ENCODE results near the gene SART1.
"Not testable (repeated sequence)": the region's sequence is repeated elsewhere in the genome, so short reads cannot be mapped to it uniquely, and the experiment has no call there.

The SART1 gene

DNA sequence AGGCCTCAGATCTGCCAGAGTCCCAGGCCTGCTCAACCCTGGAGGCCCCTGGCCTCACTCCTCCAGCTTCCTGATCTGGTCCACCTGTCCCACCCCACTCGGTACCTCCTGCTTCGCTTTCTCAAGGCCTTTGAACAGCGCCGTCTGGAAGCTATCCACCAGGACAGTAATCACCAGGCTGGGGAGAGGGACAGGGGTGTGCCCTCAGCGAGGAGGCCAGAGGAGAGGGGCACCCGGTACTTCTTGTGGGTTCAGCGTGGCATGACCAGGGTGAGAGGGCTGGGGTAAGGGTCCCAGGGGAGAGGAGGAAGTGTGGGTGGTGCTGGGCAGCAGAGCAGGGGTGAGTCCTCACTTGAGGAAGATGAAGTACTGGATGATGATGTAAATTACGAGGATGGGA, 58.7 kb downstream of the SART1 start:
- DNase-seq: no peak

DNA sequence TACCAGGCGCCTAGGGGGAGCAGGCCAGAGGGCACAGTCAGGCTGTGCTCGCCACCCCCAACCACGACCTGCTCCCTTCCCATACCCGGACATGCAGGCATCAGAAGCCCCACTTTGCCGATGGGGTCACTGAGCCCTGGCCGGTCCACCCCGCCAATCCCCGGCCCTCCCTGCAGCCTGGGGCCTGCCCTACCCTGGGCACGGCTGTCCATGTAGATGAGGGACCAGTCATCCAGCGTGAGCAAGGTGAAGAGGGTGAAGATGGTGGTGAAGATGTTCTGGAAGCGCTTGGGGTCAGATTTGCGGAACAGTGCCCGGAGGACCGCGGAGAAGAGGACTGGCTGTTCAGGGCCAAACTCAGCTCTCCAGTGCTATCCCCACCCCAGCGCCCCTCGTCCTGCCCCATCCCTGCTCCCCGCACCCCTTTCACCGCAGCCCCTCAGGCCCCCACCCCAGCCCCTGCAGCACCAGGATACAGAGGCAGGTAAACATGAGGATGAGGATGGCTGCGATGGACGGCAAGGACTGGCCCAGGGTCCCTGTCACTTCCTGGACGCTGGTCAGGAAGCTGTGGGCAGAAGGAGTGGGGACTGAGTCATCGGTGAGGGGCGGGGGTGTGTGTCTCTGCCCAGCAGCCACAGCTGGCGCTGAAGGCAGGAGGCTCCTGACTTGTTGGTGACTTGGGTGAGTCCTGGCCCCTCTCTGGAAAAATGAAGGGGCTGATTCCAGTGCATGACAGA, 59.3 kb downstream of the SART1 start:
- no peak for DNase-seq

GRCh38 chr11:66022401-66023185, 61.1 kb downstream of the SART1 start:
- DNase-seq: peak; percentile 66

GRCh38 chr11:66023186-66023440, 61.6 kb downstream of the SART1 start:
- DNase-seq: not testable (repeated sequence)

GRCh38 chr11:66026017-66026529, 64.5 kb downstream of the SART1 start, which contains the start of gene CATSPER1:
TSS of gene CATSPER1 (minus strand) at chr11:66026479. CDS start at chr11:66026379, 100 bp downstream.
- DNase-seq: no peak
